LNCAP (cell line): Measurements from ENCODE around the gene TMC7.

Experiments used
- TF ChIP-seq, protein P1 (sequence below): fragments of 450-650 bp; IDR thresholded peaks from 2 replicates; pipeline ENCODE4 v1.5.1; 2017; ENCODE audit warnings: mild to moderate bottlenecking

Gene TMC7

DNA sequence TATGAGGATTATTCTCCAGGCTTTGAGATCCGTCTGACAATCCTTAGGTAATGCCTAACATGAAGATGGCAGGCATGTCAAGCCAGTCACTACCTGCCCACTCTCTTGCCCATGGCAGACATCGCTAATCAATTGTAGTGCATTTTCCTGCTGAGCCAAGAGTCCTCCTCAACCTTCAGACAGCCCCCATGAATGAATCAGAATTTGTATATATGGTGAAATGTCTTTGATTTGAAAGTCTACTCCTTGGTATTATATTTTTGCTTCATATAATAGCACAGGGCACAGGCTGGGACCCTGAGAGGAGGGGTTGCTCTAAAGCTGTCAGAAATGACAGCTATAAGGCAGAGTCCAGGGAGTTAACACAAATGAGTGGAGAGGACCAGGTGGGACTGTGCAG, 56.7 kb downstream of the TMC7 start:
- TF ChIP-seq, protein P1, sequence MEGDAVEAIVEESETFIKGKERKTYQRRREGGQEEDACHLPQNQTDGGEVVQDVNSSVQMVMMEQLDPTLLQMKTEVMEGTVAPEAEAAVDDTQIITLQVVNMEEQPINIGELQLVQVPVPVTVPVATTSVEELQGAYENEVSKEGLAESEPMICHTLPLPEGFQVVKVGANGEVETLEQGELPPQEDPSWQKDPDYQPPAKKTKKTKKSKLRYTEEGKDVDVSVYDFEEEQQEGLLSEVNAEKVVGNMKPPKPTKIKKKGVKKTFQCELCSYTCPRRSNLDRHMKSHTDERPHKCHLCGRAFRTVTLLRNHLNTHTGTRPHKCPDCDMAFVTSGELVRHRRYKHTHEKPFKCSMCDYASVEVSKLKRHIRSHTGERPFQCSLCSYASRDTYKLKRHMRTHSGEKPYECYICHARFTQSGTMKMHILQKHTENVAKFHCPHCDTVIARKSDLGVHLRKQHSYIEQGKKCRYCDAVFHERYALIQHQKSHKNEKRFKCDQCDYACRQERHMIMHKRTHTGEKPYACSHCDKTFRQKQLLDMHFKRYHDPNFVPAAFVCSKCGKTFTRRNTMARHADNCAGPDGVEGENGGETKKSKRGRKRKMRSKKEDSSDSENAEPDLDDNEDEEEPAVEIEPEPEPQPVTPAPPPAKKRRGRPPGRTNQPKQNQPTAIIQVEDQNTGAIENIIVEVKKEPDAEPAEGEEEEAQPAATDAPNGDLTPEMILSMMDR = no peak

DNA sequence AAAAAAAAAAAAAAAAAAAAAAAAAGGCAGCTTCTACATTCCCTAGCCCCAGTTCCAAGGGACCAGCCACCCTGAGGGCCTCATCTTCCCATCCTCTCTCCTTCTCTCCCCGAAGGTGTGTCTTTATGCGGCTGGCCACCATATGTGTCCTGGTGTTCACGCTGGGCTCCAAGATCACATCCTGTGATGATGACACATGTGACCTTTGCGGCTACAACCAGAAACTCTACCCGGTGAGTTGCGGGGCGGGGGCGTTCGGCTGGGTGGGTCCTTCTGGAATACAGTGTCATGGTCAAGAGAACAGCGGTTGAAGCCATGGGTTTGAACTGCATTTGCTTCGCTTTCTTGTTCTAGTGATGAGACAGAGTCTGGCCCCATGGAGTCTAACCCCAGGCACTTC, 61.0 kb downstream of the TMC7 start:
- TF ChIP-seq, protein P1 = no peak

DNA sequence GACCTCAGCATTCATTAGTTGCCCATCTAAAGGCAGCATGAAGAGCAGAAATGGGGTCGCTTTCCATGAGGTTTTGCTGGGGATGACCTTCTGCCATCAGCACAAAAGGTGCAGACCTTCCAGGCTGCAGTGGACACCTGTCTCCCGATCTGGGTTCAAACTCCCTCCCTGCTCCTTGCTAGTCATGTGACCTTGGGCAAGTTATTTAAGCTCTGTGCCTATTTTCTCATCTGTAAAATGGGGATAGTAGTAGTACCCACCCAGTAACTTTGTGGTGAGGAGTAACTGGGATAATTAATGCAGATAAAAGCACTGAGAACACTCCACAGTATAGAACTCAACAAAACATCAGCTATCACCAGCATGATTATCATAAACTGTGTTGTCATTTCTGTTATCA, 62.3 kb downstream of the TMC7 start:
- TF ChIP-seq, protein P1 = no peak

DNA sequence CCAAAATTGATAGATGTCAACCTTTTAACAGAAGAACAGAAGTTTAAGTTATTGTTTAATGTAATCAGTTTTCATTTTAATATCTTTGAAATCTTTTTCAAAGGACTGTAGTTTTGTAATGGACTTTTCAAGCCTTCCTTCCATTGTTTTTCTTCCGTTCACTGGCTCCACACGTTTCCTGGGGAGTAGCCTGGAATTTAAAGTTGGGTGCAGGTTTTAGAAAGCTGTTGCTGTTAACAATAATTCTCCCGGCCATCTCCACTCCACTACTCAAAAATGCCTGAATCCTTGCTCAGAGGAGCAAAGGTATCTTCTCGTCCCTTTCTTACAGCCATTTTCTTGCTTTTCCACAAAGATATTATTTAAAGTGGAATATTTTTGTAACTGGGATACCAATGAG, 79.0 kb downstream of the TMC7 start:
- TF ChIP-seq, protein P1 = no peak

DNA sequence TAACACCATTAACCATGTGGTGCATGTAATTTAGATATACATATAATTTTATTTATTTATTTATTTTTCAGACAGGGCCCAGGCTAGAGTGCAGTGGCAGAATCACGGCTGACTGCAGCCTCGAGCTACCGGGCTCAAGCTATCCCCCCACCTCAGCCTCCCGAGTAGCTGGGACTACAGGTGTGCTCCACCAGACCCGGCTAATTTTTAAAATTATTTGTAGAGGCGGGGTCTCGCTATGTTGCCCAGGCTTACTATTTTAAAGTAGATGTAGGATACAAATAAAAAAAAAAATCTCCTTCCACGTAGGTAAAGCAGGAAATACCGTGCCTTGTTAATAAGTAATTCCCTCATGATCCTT, 83.2 kb downstream of the TMC7 start:
- TF ChIP-seq, protein P1 = no peak

DNA sequence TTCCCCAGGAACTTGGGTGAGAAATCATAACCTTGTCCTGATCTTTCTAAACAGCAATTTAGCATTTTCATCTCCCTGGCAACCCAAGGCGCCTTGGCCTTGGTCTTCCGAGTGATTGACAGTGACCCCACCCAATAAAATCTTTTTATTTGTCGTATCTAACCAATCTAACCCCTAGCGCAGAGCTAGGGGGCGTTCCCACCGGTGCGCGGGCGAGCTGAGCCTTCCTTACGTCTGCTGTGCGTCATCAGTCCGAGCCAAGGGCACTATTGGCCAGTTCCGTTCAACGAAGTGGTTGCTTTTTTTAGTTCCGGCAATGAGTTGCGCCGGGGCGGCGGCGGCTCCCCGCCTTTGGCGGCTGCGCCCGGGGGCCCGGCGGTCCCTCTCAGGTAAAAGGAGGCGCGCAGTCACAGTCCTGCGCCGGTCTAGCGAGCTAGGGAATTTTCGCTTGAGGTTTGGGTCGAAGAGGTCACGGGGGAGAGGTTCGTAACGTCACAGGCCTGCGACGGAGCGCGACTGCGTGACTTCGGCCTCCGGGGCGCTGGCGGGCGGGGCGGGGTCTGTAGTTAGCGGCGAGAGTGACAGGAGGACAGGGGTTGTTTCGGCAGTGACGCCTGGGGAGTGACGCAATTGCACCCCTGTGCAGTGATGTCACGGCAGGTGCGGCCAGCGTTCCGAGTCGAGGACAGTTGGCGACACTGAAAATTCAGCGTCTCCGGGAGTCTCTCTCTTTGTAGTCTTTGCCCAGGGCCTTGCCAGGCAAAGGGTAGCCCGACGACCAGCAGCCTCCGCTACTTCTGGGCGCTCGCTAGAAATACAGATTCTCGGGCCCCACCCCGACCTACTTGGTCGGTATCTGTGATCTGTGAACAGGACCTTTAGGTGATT, 83.9 kb downstream of the TMC7 start, which contains the start of gene COQ7:
Gene COQ7, plus strand, starts transcription at position 266 of the 888 bp plus-strand sequence. Its CDS starts 51 bp downstream, at position 317.
- TF ChIP-seq, protein P1 = no peak

DNA sequence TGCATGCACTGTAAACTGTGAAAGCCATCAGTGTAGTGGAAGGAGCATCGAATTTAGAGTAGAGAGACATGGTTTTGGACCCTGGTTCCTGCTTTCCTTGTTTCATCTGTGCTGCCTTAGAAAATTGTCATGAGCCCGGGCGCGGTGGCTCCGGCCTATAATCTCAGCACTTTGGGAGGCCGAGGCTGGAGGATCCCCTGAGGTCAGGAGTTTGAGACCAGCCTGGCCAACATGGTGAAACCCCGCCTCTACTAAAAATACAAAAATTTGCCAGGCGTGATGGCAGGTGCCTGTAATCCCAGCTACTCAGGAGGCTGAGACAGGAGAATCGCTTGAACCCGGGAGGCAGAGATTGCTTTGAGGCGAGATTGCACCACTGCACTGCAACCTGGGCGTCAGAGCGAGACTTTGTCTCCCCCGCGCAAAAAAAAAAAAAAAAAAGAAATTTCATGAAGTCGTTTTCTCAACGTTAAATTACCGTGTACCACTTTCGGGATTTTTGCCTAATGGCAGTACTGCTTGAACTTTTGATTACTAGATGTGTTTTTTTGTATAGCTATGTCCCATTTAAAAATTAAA, 84.6 kb downstream of the TMC7 start:
- TF ChIP-seq, protein P1 = no peak
